B cell (primary cell): ENCODE measurements around the gene APOC3. TPM values are rescaled to one million over a fixed set of nuclear protein-coding genes. Genes with fewer than 3 reads are reported as not detected.
"Not testable (repeated sequence)": the region's sequence is repeated elsewhere in the genome, so short reads cannot be mapped to it uniquely, and the experiment has no call there.

Experiments used
- ATAC-seq: fragments of 200-7000 bp; cut with Tn5 transposase; one replicate; pipeline ENCODE4 v1.10.0; 2021; ENCODE audit warnings: low read depth, mild to moderate bottlenecking, moderate number of reproducible peaks, moderate library complexity
- CTCF ChIA-PET: fragments of 350-600 bp; sonication (Branson Sonifier 250); formaldehyde crosslinking; loops from one replicate; lab custom pipeline; 2021; ENCODE audit warnings: antibody characterized with exemption, inconsistent platforms; lab: Charles Lee
- POLR2A ChIA-PET: fragments of 350-600 bp; sonication (Branson Sonifier 250); formaldehyde crosslinking; loops from one replicate; lab custom pipeline; 2021; ENCODE audit warnings: antibody characterized with exemption; lab: Charles Lee
- DNase-seq: peaks from one replicate; pipeline ENCODE4 v3.0.0; 2013
- H2AFZ ChIP-seq: 2 replicates; pipeline ENCODE4 v1.6.1; 2012; ENCODE audit warnings: mild to moderate bottlenecking, low read depth, low read length; ENCODE audit not compliant: insufficient read depth, poor library complexity, severe bottlenecking
- H3K27ac ChIP-seq, 2 donors: 1 replicate in 1 of 2; 2 replicates in 1 of 2; pipeline ENCODE4 v1.5.1; 2012 to 2013; ENCODE audit warnings: low read length in 2 of 2, mild to moderate bottlenecking in 2 of 2, moderate library complexity in 1 of 2
- H3K27me3 ChIP-seq, 4 experiments: fragments of 200-600 bp in 1 of 4; sonication (generic) in 1 of 4; replicated peaks in 1 of 4; 1 replicate in 2 of 4; 2 replicates in 2 of 4; pipeline versions ENCODE4 v1.6.1 to v1.7.0; 2013 to 2016; ENCODE audit warnings: low read length in 3 of 4, mild to moderate bottlenecking in 2 of 4, mixed read lengths in 1 of 4, moderate library complexity in 1 of 4; ENCODE audit not compliant: insufficient read depth in 4 of 4, control insufficient read depth in 3 of 4; ENCODE audit errors: control extremely low read depth in 1 of 4
- H3K36me3 ChIP-seq, 2 experiments: replicated peaks in 1 of 2; 1 replicate in 1 of 2; 2 replicates in 1 of 2; pipeline versions ENCODE4 v1.6.1 to v1.7.1; 2013; ENCODE audit warnings: low read length in 1 of 2; ENCODE audit not compliant: insufficient read depth in 2 of 2, control insufficient read depth in 1 of 2; ENCODE audit errors: control extremely low read depth in 1 of 2, extremely low read depth in 1 of 2
- H3K4me1 ChIP-seq, 2 donors: fragments of 200-600 bp in 1 of 2; sonication (generic) in 1 of 2; 1 replicate in 1 of 2; 2 replicates in 1 of 2; pipeline versions ENCODE4 v1.5.1 to v1.6.1; 2013 to 2017; ENCODE audit warnings: low read length in 2 of 2; ENCODE audit not compliant: control insufficient read depth in 2 of 2, insufficient read depth in 2 of 2
- H3K4me2 ChIP-seq: replicated peaks from 2 replicates; pipeline ENCODE3; 2012; ENCODE audit warnings: mild to moderate bottlenecking, low read depth, low read length; ENCODE audit not compliant: poor library complexity, severe bottlenecking
- H3K4me3 ChIP-seq, 5 experiments: fragments of 200-600 bp in 1 of 5; sonication (generic) in 1 of 5; 1 replicate in 3 of 5; 2 replicates in 2 of 5; pipeline versions ENCODE4 v1.5.1 to v1.7.0; 2011 to 2016; ENCODE audit warnings: low read length in 4 of 5, mild to moderate bottlenecking in 4 of 5, low read depth in 2 of 5, control low read depth in 1 of 5, moderate library complexity in 1 of 5; ENCODE audit not compliant: insufficient read depth in 1 of 5; ENCODE audit errors: control extremely low read depth in 1 of 5, extremely low read depth in 1 of 5
- H3K79me2 ChIP-seq: fragments of 200-600 bp; sonication (generic); one replicate; pipeline ENCODE4 v1.6.0; 2016; ENCODE audit warnings: low read length; ENCODE audit not compliant: control insufficient read depth, insufficient read depth
- H3K9ac ChIP-seq: fragments of 200-600 bp; sonication (generic); 2 replicates; pipeline ENCODE4 v1.6.1; 2017; ENCODE audit warnings: mild to moderate bottlenecking, low read length, moderate library complexity
- H3K9me3 ChIP-seq, 3 donors: one replicate each; pipeline versions ENCODE4 v1.6.1 to v1.7.1; 2013; ENCODE audit warnings: low read length in 2 of 3; ENCODE audit not compliant: control insufficient read depth in 2 of 3, insufficient read depth in 1 of 3; ENCODE audit errors: control extremely low read depth in 1 of 3
- H4K20me1 ChIP-seq: 2 replicates; pipeline ENCODE4 v1.6.0; 2012; ENCODE audit warnings: mild to moderate bottlenecking, low read length; ENCODE audit not compliant: insufficient read depth, control insufficient read depth, poor library complexity, severe bottlenecking
- H3K27ac Mint-ChIP-seq: one replicate; pipeline ENCODE4 v1.8.0; 2021; ENCODE audit warnings: mixed read lengths
- H3K27me3 Mint-ChIP-seq: one replicate; pipeline ENCODE4 v1.8.0; 2021; ENCODE audit warnings: mixed read lengths
- H3K4me1 Mint-ChIP-seq: one replicate; pipeline ENCODE4 v1.8.0; 2021; ENCODE audit warnings: mixed read lengths
- H3K4me3 Mint-ChIP-seq: one replicate; pipeline ENCODE4 v1.8.0; 2021; ENCODE audit warnings: mixed read lengths
- H3K9me3 Mint-ChIP-seq: one replicate; pipeline ENCODE4 v1.8.0; 2022; ENCODE audit warnings: mixed read lengths; ENCODE audit not compliant: insufficient read depth
- CTCF ChIP-seq: fragments of 200-600 bp; IDR thresholded peaks from one replicate; pipeline ENCODE4 v1.8.0; 2022; ENCODE audit warnings: antibody characterized with exemption, mild to moderate bottlenecking
- EZH2 ChIP-seq: IDR thresholded peaks from 2 replicates; pipeline ENCODE4 v1.6.1; 2012; ENCODE audit warnings: borderline replicate concordance, low read depth, mild to moderate bottlenecking, moderate library complexity, low read length; ENCODE audit not compliant: insufficient read depth, poor library complexity, severe bottlenecking
- WGBS: methylation state at CpG from one replicate; pipeline ENCODE4 v1.1.5; 2013; ENCODE audit warnings: missing lambda C conversion rate; ENCODE audit not compliant: insufficient coverage; 5-methylcytosine and 5-hydroxymethylcytosine counted together
- intact Hi-C: fragments of 100-400 bp; cut with micrococcal nuclease; formaldehyde crosslinking; loops from one replicate; pipeline ENCODE4 v1.10.0; 2022
- polyA plus RNA-seq: library from polyadenylated mRNA; depleted of rRNA; stranded (reverse); fragments of >200 nt; gene quantifications from 2 replicates; pipeline ENCODE4 v1.2.3, GENCODE V29; 2012
- total RNA-seq, 2 donors: library from RNA; stranded (reverse); fragments of 120-200 nt in 1 of 2; gene quantifications; 1 replicate in 1 of 2; 2 replicates in 1 of 2; pipeline versions ENCODE4 v1.2.3 to v1.2.4, GENCODE V29; 2013 to 2022

APOC3 gene
- total and polyA plus RNA-seq, 2 donors (not counting 1 experiment from before 2014, with no cell fraction given) = not detected

GRCh38 chr11:116833816-116834534 is 4.3 kb downstream of the APOC3 start:
- Histone ChIP-seq H4K20me1 (no peaks in the 10 kb centered on the region), H3K4me2 (no peak overlapping the region), H3K4me1 (peaks cover 7 to 14% of the 10 kb centered on the region in 2 donors), H3K9me3 (no peaks in the 10 kb centered on the region), H3K36me3 (no peaks in the 10 kb centered on the region), H3K9ac (no peak overlapping the region), H3K4me3 (no peak overlapping the region), H3K27ac (no peak overlapping the region), H3K27me3 (peaks cover 0 to 4% (median 0%) of the 10 kb centered on the region in 4 experiments), H2AFZ (no peak overlapping the region), H3K79me2 (no peaks in the 10 kb centered on the region)
- 92% methylated on average over 12 of the region's 14 CpGs for whole genome bisulfite sequencing
- ChIA-PET CTCF (no interaction called here), POLR2A (no interaction called here)
- no peak for ATAC-seq
- DNase-seq = no peak
- Mint-ChIP-seq H3K27me3 (peaks cover 4% of the 10 kb centered on the region), H3K4me3 (peak overlapping the region; percentile 56), H3K9me3 (no peaks in the 10 kb centered on the region), H3K4me1 (peaks cover 16% of the 10 kb centered on the region), H3K27ac (no peak overlapping the region)
- no peak for TF ChIP-seq CTCF
- TF ChIP-seq EZH2 = no peak
- intact Hi-C loops = no loop called here

GRCh38 chr11:116834535-116835041 is 4.9 kb downstream of the APOC3 start:
- peaks cover 16% of the 10 kb centered on the region for H3K4me1 Mint-ChIP-seq
- ATAC-seq, H3K27me3 Mint-ChIP-seq, H3K9ac ChIP-seq, H3K4me3 ChIP-seq, intact Hi-C loops, H3K9me3 Mint-ChIP-seq, H3K36me3 ChIP-seq, H3K79me2 ChIP-seq, H3K9me3 ChIP-seq, DNase-seq, H3K27me3 ChIP-seq, H3K27ac ChIP-seq, H4K20me1 ChIP-seq, H3K27ac Mint-ChIP-seq: not testable (repeated sequence)
- peak overlapping the region; percentile 64 for H2AFZ ChIP-seq
- CTCF ChIA-PET = interaction anchor here (1.8 kb wide), 1 partner anchor 21 kb away, joined by 5 read pairs; no protein-coding TSS in a partner anchor
- POLR2A ChIA-PET = interaction anchor here (0.6 kb wide), 1 partner anchor 83 kb away, joined by 3 read pairs; no protein-coding TSS in a partner anchor
- peaks cover 7 to 14% of the 10 kb centered on the region in 2 donors for H3K4me1 ChIP-seq
- WGBS = 89% methylated on average over 13 of the region's 13 CpGs
- H3K4me2 ChIP-seq = peak overlapping the region; percentile 78
- H3K4me3 Mint-ChIP-seq = peak overlapping the region; percentile 83
